PC-3 (cell line): Measurements from ENCODE around the gene UQCR11.

ENCODE experiments used
- CTCF ChIP-seq: fragments of 300-600 bp; sonication (generic); conservative IDR thresholded peaks from 2 replicates; pipeline ENCODE4 v1.5.1; 2017; ENCODE audit warnings: antibody characterized with exemption, low read depth, mild to moderate bottlenecking, low read length
- EZH2 ChIP-seq: fragments of 300-600 bp; sonication (generic); IDR thresholded peaks from one replicate; pipeline ENCODE4 v1.6.1; 2017; ENCODE audit warnings: antibody characterized with exemption, mild to moderate bottlenecking, low read length; ENCODE audit not compliant: unreplicated experiment
- EZH2phosphoT487 ChIP-seq: fragments of 300-600 bp; sonication (generic); IDR thresholded peaks from 2 replicates; pipeline ENCODE4 v1.6.1; 2018; ENCODE audit warnings: mild to moderate bottlenecking, antibody characterized with exemption, low read length, borderline replicate concordance

GRCh38 chr19:1566392-1567115 lies 38.7 kb downstream of the UQCR11 start:
- TF ChIP-seq EZH2: no peak
- no peak for TF ChIP-seq CTCF
- TF ChIP-seq EZH2phosphoT487: no peak
